Kidney epithelial cell (primary cell): ENCODE data around the gene SPIN1. TPM values are rescaled to one million over a fixed set of nuclear protein-coding genes. Genes with fewer than 3 reads are reported as not detected.

Experiments used
- DNase-seq: peaks from one replicate; pipeline ENCODE4 v3.0.0-alpha.2; 2010; ENCODE audit warnings: low read depth
- H3K27me3 ChIP-seq: 2 replicates; pipeline ENCODE4 v1.6.0; 2011; ENCODE audit warnings: low read length; ENCODE audit not compliant: control insufficient read depth, insufficient read depth
- H3K36me3 ChIP-seq: 2 replicates; pipeline ENCODE4 v1.5.1; 2011; ENCODE audit warnings: low read length; ENCODE audit not compliant: control insufficient read depth, insufficient read depth
- H3K4me3 ChIP-seq: 2 replicates; pipeline ENCODE4 v1.5.1; 2011; ENCODE audit warnings: low read depth, mild to moderate bottlenecking, control low read depth, low read length
- total RNA-seq: library from RNA; depleted of rRNA; stranded (reverse); fragments of >200 nt; gene quantifications from 2 replicates; pipeline ENCODE4 v1.2.3, GENCODE V29; 2015
- TF ChIP-seq, protein P1 (sequence below): IDR thresholded peaks from 2 replicates; pipeline ENCODE4 v1.5.1; 2011; ENCODE audit warnings: mild to moderate bottlenecking, moderate library complexity, low read length, control low read depth, inconsistent platforms; ENCODE audit not compliant: insufficient read depth, poor library complexity, severe bottlenecking

Gene SPIN1
- total RNA-seq, 1 donor from 2014 or later = 93.0 TPM

DNA sequence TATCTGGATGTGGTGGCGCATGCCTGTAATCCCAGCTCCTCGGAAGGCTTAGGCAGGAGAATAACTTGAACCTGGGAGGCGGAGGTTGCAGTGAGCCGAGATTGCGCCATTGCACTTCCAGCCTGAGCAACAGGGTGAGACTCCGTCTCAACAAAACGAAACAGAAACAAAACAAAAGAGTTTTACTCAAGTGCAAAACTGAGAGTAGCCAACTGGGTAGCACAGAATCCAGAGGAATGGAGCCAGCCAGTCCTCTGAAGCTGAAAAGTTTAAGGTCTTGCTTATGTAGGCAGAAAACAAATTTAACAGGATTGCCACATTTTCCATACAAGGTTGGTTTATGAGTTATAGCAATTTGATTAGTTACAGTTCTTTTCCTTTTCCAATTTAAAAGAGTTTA lies 32.0 kb downstream of the SPIN1 start:
- TF ChIP-seq, protein P1, sequence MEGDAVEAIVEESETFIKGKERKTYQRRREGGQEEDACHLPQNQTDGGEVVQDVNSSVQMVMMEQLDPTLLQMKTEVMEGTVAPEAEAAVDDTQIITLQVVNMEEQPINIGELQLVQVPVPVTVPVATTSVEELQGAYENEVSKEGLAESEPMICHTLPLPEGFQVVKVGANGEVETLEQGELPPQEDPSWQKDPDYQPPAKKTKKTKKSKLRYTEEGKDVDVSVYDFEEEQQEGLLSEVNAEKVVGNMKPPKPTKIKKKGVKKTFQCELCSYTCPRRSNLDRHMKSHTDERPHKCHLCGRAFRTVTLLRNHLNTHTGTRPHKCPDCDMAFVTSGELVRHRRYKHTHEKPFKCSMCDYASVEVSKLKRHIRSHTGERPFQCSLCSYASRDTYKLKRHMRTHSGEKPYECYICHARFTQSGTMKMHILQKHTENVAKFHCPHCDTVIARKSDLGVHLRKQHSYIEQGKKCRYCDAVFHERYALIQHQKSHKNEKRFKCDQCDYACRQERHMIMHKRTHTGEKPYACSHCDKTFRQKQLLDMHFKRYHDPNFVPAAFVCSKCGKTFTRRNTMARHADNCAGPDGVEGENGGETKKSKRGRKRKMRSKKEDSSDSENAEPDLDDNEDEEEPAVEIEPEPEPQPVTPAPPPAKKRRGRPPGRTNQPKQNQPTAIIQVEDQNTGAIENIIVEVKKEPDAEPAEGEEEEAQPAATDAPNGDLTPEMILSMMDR = no peak
- Histone ChIP-seq H3K27me3 (no peaks in the 10 kb centered on the region), H3K36me3 (peaks cover 1% of the 10 kb centered on the region), H3K4me3 (no peak overlapping the region)
- DNase-seq = no peak

DNA sequence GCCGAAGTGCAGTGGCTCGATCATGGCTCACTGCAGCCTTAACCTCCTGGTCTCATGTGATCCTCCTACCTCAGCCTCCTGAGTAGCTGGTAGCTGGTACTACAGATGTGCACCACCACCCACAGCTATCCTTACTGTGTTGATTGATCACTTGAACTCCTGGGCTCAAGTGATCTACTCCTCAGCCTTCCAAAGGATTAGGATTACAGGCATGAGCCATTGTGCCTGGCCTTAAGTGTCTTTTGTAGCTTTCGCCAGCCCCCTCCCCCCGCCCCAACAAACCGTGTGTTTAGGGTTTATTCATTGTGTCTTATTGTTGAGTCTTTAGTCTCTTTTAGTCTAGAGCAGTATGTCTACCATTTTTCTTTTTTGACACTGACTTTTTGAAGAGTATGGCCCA lies 33.1 kb downstream of the SPIN1 start:
- DNase-seq = no peak
- H3K4me3 ChIP-seq = no peak overlapping the region
- peaks cover 1% of the 10 kb centered on the region for H3K36me3 ChIP-seq
- H3K27me3 ChIP-seq = no peaks in the 10 kb centered on the region
- TF ChIP-seq, protein P1 = no peak

DNA sequence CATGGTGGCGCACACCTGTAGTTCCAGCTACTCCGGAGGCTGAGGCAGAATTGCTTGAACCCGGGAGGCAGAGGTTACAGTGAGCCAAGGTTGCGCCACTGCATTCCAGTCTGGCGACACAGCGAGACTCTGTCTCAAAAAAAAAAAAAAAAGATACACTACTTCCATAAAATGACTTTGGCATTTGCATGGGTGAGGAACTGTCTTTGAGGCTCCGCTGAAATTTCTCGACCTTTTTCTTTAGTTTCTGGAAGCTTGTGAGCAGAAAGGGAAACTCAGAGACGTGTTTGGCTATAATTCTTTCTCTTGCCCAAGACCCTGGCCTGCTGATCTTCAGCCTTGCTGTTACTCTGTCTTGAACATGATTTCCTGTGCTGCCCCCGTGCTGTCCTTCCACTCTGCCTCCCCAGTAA lies 37.3 kb downstream of the SPIN1 start:
- no peak overlapping the region for H3K4me3 ChIP-seq
- no peaks in the 10 kb centered on the region for H3K27me3 ChIP-seq
- no peak for DNase-seq
- no peaks in the 10 kb centered on the region for H3K36me3 ChIP-seq
- TF ChIP-seq, protein P1 = no peak

DNA sequence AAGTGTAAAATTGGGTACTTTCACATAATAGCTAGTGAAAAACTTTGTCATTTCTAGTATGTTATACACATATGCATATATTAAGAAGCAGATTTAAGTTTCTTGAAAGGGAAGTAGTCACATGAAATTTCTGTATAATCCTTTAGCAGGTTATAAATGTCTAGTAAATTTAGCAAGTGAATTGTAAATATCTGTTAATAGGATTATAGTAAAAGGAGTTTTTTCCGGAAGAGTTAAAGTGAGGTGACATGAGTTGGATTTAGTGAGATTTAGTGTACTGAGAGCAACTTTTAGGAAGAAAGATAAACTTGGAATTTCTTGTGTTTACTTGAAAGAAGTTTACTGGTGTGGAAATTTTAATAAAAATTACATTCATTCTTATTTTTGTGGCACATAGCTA lies 38.4 kb downstream of the SPIN1 start:
- TF ChIP-seq, protein P1 = no peak
- Histone ChIP-seq H3K27me3 (no peaks in the 10 kb centered on the region), H3K36me3 (no peaks in the 10 kb centered on the region), H3K4me3 (no peak overlapping the region)
- no peak for DNase-seq

DNA sequence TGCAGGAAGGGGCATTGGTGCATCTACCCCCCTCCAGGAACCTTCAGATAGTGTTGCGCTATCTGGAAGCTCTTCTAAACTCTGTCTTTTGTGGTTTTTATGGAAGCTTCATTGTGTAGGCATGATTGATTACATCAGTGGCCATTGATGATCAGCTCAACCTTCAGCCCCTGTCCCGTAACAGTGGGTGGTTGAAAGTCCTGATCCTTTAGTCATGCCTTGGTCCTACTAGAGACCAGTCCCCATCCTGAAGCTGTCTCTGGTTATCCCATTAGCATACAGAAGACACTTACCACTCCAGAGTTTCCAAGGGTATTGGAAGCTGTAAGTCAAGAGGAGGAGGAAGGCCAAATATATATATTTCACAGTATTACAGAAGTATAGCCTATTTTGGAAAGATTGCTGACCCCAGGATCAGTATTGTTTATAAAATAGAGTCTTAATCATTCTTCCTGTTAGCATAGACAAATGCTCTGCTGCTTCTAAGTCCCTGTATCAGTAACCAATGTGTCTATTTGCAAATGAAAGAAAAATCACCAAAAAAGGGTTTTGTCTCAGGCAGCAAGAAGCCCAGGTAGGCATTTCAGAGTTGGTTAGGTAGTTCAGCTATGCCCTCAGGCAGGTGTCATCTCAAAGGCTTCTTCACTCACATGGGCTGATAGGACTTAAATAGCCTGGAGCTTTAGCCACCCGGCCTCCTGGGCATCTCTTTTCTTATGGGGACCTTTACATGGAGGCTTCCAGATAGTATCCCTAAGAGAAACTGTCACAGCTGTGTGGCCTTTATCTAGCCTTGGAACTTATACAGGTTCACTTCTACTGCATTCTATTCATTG lies 41.6 kb downstream of the SPIN1 start:
- Histone ChIP-seq H3K36me3 (peaks cover 2% of the 10 kb centered on the region), H3K4me3 (no peak overlapping the region), H3K27me3 (no peaks in the 10 kb centered on the region)
- DNase-seq = no peak
- TF ChIP-seq, protein P1 = no peak
